Measurements from ENCODE around the gene TRAF3IP3.
"Not testable (repeated sequence)": the region's sequence is repeated elsewhere in the genome, so short reads cannot be mapped to it uniquely, and the experiment has no call there.

TRAF3IP3 gene

DNA sequence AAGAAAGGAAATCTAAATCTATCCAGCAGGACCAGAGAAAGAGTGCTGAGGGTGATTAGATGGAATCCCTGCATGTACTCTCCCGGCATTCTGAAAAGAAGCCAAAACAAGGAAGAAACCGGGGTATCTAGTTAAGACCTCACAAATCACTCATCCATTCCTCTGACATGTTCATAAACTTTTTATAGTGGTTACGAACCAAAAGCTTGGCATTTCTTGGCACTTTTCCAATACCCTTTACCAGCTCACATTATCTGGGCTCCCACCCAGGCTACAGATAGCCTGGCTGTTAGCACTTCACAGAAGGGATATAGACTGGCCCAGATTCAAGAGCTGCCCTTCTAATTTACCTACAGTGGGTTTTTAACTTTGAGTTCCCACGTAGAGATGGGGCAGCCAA lies 30.3 kb downstream of the TRAF3IP3 start:
- in situ Hi-C loops (cut with HindIII; ENCODE audit: low sequenced_read_pairs) = no loop called here
- no peak for DNase-seq (ENCODE audit: low read depth, low spot score)
- no peak for TF ChIP-seq CTCF (IDR thresholded peaks at IDR 0.05; ENCODE audit: low read depth, low read length)
- H3K4me3 ChIP-seq (ENCODE audit: low read depth, low read length) = no peak overlapping the region

GRCh38 chr1:209787551-209787950 lies 31.7 kb downstream of the TRAF3IP3 start:
- no peak for DNase-seq (ENCODE audit: low read depth, low spot score)
- in situ Hi-C loops (cut with HindIII; ENCODE audit: low sequenced_read_pairs) = no loop called here
- TF ChIP-seq CTCF (IDR thresholded peaks at IDR 0.05; ENCODE audit: low read depth, low read length) = no peak

GRCh38 chr1:209789245-209789644 lies 33.4 kb downstream of the TRAF3IP3 start:
- in situ Hi-C loops (cut with HindIII; ENCODE audit: low sequenced_read_pairs) = no loop called here
- no peak for TF ChIP-seq CTCF (IDR thresholded peaks at IDR 0.05; ENCODE audit: low read depth, low read length)
- DNase-seq (ENCODE audit: low read depth, low spot score) = no peak

More at GRCh38 chr1:209787551-209787950, 31.7 kb downstream of the TRAF3IP3 start:
- H3K4me3 ChIP-seq (ENCODE audit: low read depth, low read length) = no peak overlapping the region

GRCh38 chr1:209790286-209791193 lies 34.7 kb downstream of the TRAF3IP3 start:
- no peak for TF ChIP-seq CTCF (IDR thresholded peaks at IDR 0.05; ENCODE audit: low read depth, low read length)
- H3K4me3 ChIP-seq (ENCODE audit: low read depth, low read length) = no peak overlapping the region
- DNase-seq (ENCODE audit: low read depth, low spot score) = no peak
- in situ Hi-C loops (cut with HindIII; ENCODE audit: low sequenced_read_pairs) = no loop called here

More at GRCh38 chr1:209789245-209789644, 33.4 kb downstream of the TRAF3IP3 start:
- no peak overlapping the region for H3K4me3 ChIP-seq (ENCODE audit: low read depth, low read length)

DNA sequence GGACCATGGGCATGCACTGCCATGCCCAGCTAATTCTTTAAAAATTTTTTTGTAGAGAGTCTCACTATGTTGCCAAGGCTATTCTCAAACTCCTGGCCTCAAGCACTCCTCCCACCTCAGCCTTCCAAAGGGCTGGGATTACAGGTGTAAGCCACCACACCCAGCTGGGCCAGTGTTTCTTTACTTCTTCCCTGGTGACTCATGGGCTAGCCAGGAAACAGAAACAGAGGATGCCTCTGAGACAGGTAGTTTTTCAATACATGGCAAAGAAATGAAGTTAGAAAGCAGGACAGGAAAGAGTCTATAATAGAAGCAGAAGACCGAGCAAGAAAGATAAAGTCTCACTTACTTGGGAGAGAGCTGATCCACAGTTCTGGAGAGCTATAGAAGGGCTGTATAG lies 36.1 kb downstream of the TRAF3IP3 start:
- TF ChIP-seq CTCF (IDR thresholded peaks at IDR 0.05; ENCODE audit: low read depth, low read length) = no peak
- in situ Hi-C loops (cut with HindIII; ENCODE audit: low sequenced_read_pairs) = no loop called here
- no peak for DNase-seq (ENCODE audit: low read depth, low spot score)
- H3K4me3 ChIP-seq (ENCODE audit: low read depth, low read length) = no peak overlapping the region

- DNase-seq (ENCODE audit: low read depth, low spot score); in situ Hi-C loops (cut with HindIII; ENCODE audit: low sequenced_read_pairs); H3K4me3 ChIP-seq (ENCODE audit: low read depth, low read length): not testable (repeated sequence)
Measured at GRCh38 chr1:209793711-209794110, 37.9 kb downstream of the TRAF3IP3 start.

GRCh38 chr1:209797978-209798639 lies 42.3 kb downstream of the TRAF3IP3 start:
- no peak for DNase-seq (ENCODE audit: low read depth, low spot score)
- in situ Hi-C loops (cut with HindIII; ENCODE audit: low sequenced_read_pairs) = no loop called here
- no peak for TF ChIP-seq CTCF (IDR thresholded peaks at IDR 0.05; ENCODE audit: low read depth, low read length)
- H3K4me3 ChIP-seq (ENCODE audit: low read depth, low read length) = no peak overlapping the region
